Measurements from ENCODE around the gene CYS1.

DNA sequence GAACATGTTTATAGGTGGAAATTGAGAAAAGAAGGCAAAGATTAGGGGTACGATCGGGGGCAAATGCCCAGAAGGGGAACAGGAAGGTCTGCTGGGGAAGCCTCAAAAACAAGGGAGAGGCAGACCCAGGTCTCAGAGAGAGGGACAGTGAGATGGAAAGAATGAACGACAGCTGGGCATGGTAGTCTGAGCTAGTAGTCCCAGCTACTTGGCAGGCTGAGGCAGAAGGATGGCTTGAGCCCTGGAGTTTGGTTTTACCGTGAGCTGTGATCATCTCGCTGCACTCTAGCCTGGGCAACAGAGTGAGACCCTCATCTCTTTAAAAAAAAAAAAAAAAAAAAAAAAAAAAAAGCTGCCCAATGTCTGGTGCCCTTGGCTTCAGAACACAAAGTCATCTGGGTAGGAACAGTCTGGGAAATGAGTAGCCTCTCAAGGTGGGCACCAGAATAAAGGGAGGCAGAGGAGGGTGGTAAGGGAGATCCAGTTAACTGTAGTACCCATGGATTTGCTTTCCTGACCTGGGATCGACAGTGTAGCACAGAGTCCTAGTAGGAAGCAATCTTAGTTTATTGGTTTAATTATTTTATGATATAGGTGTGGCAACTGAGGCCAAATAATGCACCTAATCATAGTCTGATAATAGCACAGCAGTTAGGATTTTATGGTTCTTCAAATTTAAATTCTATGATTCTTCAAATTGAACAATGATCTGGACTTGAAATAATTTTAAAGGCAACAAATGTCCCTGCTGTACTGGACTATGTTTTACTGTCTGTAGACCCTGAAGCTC lies 45.8 kb upstream of the CYS1 start:
- TF ChIP-seq, protein P1, sequence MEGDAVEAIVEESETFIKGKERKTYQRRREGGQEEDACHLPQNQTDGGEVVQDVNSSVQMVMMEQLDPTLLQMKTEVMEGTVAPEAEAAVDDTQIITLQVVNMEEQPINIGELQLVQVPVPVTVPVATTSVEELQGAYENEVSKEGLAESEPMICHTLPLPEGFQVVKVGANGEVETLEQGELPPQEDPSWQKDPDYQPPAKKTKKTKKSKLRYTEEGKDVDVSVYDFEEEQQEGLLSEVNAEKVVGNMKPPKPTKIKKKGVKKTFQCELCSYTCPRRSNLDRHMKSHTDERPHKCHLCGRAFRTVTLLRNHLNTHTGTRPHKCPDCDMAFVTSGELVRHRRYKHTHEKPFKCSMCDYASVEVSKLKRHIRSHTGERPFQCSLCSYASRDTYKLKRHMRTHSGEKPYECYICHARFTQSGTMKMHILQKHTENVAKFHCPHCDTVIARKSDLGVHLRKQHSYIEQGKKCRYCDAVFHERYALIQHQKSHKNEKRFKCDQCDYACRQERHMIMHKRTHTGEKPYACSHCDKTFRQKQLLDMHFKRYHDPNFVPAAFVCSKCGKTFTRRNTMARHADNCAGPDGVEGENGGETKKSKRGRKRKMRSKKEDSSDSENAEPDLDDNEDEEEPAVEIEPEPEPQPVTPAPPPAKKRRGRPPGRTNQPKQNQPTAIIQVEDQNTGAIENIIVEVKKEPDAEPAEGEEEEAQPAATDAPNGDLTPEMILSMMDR (IDR thresholded peaks at IDR 0.05; ENCODE audit: insufficient read depth, low read depth, low read length): no peak
- no peak for TF ChIP-seq EZH2 (IDR thresholded peaks at IDR 0.05; ENCODE audit: insufficient read depth, low read length)

Measured in astrocyte (in vitro differentiated cells and primary cell).